GM18499 (cell line): ENCODE results near the gene SLC44A4.

Experiments
- ATAC-seq: cut with Tn5 transposase; IDR thresholded peaks from one replicate; pipeline ENCODE4 v1.9.1; 2021; ENCODE audit warnings: moderate number of reproducible peaks; ENCODE audit not compliant: insufficient read depth, unreplicated experiment

SLC44A4 gene

DNA sequence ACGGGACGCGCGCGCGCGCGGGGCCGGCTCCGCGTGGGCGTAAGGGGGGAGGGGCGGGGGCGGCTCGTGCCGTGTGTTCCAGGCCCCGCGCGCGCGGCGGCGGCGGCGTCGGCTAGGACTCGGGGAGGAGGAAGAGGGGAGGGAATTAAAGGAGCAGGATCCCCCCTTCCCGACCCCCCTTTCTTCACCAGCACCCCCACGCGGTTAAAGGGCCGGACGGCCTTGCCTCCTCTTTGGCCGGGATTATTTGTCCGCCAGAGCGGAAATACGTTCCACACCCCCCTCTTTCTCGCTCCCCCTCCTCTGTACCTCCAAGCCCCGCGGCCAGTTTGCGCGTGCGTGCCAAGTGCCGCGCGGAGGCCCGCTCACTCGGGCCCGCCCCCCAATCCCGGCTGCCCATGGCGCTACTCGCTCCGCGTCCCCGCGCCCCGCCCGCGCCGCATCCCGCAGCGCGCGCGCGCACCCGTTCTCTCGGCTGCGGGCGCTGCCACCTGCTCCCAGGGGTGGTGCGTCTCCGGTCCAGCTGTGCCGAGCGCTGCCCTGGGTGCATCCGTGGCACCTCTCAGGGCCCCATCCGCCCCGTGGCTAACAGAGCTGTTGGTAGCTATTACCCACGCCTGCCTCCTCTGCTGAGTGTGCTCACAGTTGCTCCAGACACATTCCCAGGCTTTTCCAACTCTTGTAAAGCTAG lies 23.3 kb upstream of the SLC44A4 start, which contains the start of gene ZBTB12:
Gene ZBTB12, minus strand, starts transcription at position 134 of the 691 bp plus-strand sequence. CDS start 781 bp downstream, outside the sequence.
- ATAC-seq: no peak

- no peak for ATAC-seq
Measured at GRCh38 chr6:31901415-31901952, 22.7 kb upstream of the SLC44A4 start.

- no peak for ATAC-seq
Measured at GRCh38 chr6:31900917-31901414, 22.2 kb upstream of the SLC44A4 start.

DNA sequence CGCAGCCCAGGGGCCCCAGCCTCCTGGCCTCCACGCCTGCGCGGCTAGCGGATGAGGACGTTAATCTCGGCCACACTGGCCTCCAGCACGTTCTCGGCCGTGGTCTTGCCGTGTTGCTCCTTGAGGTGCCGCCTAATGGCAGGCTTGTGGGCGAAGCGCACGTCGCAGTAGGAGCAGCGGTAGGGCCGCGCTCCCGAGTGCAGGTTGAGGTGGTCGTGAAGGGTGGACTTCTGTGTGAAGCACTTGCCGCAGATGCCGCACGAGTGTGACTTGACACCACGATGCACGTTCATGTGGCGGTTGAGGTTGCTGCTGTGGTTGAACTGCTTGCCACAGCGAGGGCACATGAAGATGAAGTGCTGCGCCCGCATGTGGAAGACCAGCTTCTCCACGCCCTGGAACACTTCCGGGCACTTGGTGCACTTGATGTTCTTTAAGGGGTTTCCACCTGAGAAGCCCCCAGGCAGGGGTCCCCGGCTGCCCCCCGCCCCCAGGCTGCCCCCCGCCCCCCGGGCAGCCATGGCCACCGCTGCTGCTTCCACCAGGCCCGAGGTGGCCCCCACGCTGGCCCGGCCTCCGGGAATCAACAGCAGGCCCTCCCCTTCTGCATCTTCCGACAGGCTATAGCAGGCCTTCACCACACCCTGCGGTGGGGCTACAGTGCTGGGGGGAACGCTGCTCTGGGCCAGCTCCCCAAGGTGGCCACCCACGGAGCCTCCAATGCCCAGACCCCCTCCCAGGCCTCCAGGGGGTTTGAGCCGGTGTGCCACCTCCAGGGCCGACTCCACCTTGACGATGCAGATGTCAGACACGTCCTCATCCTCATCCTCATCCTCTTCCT lies 21.3 kb upstream of the SLC44A4 start:
- no peak for ATAC-seq

DNA sequence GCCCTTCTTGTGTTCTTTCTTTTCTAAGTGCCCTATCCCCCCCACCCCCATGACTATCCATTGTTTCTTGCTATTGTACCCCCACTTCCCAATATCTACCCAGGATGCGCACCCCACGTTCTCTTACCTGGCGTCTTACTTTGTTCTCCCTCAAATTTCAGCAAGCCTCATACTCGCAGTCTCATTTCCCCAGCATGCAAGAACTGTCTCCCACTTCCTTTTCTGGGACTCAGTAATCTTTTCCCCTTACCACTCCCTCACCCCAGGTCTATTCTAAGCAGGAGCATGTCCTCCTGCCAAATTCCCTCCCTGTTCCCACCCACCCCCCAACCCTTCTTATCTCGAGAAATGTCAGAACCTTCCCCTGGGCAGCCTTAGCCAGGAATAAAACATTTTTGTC lies 20.4 kb upstream of the SLC44A4 start:
- no peak for ATAC-seq

GRCh38 chr6:31898383-31899011 lies 19.7 kb upstream of the SLC44A4 start:
- no peak for ATAC-seq

DNA sequence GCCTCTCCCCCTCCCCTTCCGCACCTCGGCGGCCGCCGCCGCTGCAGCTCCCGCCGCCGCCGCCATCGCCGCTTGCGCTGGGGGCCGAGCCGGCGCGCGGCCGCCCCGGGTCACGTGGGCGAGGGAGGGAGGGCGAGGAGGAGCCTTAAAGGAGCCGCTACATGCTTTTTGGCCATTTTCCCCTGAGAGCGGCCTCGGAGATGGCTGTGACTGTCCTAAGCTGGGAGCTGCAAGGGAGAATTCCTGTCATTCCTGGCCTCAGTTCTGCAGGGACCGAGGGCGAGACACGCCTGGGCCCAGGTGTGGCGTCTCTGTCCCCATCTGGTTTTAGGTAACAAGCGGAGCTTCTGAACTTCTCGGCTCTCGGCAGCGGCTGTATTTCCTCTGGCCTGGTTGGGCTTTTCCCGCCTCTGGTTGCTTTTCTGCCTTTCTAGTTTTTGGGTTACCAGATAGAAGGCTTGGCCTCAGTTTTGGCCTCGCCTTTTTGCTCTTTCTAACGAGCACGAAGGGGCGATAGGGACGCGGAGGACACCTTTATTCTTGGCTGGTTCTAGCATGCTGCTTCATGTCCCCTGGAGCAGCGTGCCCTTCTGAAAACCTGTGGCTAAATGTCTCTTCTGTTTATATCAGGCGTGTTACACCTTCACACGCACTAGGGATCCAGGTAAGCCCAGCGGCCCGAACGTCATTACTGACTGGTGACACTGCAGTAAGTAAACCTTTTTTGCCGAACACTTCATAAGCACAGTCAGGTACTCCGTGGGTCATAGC lies 19.0 kb upstream of the SLC44A4 start, which contains the start of gene EHMT2:
Gene EHMT2, minus strand, starts transcription at position 87 of the 771 bp plus-strand sequence. Its CDS starts 21 bp downstream, at position 66.
- ATAC-seq: peak; percentile 39

DNA sequence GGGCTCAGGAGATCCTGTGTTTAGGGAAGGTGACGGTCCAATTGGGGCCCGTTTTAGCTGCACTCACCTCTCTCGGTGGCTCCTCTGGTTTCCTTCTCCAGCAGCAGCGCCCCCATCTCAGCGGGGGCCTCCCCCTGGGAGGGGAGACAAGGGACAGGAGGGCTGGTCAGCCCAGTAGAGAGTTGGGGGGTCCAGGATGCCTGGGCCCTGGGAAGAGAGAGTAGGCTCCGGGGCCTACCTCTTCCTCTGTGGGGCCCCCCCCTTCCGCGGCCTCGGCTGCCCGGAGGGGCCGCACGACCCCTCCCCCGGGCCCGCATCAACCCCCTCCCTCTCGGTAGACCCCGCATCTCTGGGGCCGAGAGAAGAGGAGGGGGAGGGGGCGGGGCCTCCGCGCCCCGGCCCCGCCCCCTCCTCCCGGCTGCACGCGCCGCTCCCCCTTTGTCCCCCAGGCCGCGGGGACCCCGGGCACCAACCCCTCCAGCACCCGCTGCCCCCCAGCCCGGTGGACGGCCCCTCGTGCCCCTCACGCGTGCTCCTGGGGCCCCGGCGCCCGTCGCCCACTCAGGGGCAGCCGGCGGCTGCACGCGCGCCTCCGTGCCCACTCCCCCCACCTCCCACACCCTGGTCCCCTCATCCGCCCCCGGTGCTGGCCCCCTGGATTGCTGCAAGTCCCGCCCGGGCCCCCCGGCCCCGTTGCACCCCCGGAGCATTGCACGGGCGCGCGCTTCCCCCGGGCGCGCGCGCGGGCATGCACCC lies 18.2 kb upstream of the SLC44A4 start:
- no peak for ATAC-seq

DNA sequence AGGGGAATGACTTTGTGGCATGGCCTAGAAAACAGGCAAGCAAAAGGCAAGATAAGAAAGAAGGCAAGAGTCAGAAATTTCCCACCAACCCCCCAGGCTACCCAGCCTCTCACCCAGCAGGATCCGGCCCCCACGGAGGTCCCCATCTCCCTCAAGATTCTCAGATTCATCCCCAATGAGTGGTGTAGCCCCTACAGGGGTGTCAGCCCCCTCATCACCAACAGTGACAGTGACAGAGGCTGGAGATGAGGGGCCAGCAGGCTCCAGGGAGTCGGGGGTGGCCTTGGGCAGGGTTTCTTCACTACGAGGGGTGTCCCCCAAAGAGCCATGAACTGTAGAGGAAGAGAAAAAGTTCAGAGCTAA lies 17.7 kb upstream of the SLC44A4 start:
- no peak for ATAC-seq

GRCh38 chr6:31892821-31893220 lies 14.0 kb upstream of the SLC44A4 start:
- no peak for ATAC-seq

- ATAC-seq: no peak
Measured at GRCh38 chr6:31889331-31889972, 10.7 kb upstream of the SLC44A4 start.

DNA sequence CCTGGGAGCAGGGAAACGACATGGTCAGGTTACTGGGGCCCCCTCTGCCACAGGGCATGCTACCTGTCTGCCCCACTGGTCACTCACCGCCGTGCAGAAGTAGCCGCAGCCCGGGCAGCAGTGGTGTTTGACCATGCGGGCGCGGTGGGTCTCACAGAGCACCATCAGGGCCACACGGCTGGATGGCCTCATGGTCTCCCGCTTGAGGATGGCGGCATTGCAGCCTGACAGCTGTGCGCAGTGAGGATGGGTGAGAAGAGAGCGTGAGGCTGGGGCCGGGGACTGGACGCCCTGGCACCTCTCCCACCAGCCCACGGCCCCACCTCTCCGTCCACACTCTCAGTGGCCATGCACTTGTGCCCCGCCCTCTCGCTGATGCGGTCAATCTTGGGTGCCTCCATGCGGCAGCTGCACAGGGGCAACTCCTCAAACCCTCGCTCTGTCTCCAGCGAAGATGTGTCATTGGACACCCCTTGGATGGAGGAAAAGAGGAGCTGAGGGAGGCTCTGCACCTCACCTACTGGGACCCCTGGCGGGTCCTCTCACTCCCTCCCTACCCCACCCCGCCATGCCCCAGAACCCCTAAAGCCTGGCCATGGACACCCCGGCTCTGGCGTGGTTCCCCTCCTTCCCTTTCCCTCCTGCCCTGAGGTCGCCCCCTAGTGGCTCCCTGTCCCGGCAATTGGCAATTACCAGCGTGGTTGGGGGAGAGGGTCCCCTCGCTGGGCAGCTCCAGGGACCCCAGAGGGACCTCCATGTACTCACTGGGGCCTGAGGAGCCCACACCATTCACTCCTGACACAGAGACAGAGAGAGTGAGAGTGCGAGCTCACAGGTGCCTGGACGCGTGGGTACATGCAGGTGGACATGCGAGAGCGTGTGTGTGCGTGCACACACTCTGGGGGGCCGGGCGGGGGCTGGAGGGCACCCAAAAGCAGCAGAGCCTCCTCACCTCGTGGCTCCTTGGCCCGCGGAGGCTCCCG lies 9.8 kb upstream of the SLC44A4 start:
- no peak for ATAC-seq

DNA sequence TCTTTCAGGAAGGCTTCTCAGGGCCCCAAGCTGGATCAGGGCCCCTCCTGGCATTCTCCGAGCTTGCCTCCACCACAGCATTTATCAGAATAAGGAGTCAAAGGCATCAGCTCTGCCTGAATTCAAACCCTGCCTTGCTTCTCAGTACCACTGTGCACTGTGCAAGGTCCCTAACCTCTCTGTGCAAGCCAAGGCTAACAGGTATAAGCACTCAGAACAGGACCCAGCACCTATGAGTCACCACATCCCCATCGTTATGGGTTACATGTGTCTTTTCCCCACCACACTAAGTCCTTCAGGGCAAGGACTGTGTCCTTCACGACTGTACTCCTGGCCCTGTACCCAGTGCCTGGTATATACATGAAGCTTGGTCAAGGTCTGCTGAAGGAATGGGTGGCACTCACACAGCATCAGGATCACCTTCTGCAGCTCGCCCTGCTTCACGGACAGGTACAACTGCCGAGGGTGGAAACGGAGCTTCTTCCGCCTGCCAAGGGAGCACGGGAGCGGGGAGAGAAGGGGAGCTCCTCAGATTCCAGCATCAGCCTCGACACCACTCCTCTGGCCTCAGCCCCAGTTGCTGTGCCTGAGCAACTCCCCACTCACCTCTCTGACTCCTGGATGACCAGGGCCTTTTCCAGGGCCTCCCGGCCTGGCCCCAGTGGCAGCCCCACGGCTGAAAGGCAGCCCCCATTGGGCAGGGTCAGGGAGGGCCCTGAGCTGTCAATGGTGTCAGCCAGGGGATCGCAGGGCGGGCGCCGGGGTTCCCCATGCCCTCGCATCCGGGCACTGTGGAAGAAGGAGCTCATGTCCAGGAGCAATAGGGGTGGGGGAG lies 8.6 kb upstream of the SLC44A4 start:
- no peak for ATAC-seq

- ATAC-seq: no peak
Measured at GRCh38 chr6:31886541-31886991, 7.8 kb upstream of the SLC44A4 start.

DNA sequence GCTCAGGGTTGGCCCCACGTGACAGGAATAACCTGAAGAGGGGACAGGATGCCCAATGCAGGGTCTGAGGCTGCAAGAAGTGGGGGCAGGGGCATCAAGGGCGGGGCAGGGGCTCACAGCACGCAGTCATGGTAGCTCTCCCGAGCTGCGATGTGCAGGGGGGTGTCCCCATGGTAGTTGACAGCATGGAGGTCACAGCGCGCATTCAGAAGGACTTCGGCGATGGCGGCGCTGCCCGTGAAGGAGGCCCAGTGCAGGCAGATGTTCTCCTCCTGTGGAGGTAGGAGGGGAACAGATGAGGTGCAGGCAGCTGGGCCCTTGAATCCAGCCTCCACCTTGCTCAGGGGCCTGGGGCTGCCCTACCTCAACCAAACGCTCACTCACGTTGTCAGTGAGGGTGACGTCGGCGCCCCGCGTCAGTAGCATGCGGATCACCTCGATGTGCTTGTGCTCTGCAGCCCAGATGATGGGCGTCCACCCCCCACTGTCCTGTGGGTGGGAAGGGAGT lies 5.8 kb upstream of the SLC44A4 start:
- no peak for ATAC-seq

DNA sequence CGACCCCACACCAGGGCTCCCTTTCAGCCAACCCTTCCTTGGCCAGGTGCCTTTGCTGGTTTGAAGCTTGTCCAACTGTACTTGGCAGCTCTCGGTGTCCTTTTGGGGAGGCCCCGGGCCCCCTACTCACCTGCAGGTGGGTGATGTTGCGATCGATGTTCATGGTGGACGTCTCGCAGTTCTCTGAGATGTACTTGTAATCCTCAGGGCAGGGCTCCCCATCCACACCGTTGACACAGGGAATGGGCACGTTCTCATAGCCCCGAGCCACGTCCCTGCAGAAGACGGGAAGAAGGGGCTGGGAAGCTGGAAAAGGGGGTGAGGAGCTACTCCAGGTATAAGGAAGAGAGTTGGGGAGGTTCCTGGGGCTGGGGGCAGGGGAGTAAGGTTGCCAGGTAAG lies 4.9 kb upstream of the SLC44A4 start:
- ATAC-seq: no peak
